NCI-H1092 treated with DMSO at 0.1 percent for 48 hours (cell line): ENCODE data around the gene TMEM247.

Experiments used
- DNase-seq: peaks from one replicate; lab custom pipeline; 2025; lab: John Stamatoyannopoulos, UW

Gene TMEM247

DNA sequence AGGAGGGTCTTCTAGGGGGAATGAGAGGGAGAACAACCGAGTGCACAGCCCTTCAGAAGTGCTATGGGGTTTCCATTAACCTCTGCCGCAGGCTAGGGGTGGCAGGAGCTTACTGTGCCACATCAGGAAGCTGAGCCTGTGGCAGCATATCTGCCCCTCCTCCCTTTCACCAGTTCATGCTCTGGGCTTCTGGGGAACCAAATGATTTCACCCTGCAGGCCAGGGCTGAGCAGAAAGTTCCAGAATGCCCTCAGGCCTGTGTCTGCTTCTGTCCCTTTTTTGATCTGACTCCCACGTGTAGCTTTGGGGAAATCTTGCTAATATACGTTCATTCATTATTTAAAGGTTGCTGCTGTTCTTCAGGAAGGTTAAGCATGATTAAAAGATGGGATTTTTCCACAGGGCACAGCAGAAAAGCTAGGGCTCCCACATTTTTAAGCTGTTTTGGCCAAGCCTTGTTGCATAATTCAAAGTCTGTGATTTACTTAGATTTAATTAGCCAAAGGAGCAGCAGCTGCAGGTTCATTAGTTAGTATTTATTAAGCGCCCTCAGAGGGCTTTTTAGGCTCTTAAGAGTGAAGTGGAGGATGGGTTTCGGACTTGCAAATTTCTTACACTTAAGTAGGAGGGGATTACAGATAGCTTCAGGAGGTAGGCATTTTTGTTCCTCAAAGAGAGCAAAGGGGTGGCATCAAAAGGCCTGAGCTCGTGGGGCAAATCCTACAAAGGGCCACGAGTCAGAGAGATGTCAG is 10.2 kb downstream of the TMEM247 start:
- DNase-seq: no peak

DNA sequence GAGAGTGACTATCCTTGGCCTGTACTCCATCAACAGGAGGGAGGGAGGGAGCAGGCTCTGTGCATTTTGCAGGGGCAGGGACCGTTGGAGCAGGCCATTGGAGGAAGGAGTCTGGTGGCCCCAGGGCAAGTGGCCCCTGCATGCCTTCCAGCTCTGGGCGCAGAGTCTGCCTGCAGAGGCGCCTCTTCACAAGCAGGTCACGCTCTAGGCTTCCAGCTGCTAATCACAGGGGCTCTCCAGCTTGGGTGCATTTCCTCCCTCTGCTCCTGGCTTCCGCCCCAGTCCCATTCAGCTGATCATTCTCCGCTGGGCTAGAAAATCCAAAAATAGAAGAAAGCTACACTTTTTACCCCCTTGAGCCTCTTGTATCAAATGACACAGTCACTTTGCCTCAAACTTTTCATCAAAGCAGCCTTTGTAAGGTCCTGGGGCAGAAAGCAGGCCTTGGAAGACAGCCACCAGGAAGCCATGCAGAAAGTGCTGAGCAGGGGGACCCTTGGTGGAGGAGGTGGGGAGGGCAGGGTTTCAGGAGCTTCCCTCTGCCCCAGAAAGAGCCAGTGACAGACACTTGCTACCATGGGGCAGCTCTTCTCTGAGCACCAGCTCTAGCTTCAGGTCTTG is 11.3 kb downstream of the TMEM247 start:
- DNase-seq: no peak

- no peak for DNase-seq
Measured at GRCh38 chr2:46492301-46492700, 12.9 kb downstream of the TMEM247 start.

GRCh38 chr2:46493241-46493970 is 14.0 kb downstream of the TMEM247 start:
- no peak for DNase-seq

DNA sequence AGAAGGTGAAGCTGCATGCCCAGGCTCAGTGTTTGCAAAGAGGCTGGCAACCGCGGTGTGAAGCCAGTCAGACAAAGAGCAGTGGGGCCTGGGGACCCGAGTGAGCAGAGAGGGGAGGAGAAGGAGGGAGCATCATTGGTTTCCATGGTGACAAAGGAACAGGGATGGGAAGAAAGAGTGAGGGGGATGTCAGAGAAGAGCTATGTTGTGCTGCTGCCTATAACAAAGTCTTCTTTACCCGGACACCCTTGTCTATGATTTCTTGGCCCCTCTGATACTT is 14.5 kb downstream of the TMEM247 start:
- DNase-seq: no peak

DNA sequence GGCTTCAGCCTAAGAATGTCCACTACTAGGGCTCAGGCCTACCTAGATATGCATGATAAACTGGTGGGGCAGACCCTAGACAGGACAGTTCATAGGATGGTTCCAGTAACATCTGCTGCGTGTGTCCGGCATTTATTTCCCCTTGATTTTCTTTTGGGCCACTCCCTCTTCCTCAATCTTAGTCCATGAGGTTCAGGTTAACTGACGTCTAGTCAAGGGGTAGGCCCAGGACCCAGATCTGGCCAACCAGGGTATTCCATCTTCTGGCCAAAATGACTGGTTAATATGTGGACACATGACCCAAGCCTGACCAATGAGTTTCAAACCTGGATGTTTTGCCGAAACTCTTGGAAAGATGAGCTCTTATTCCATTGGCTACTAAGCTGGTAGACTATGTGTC is 15.2 kb downstream of the TMEM247 start:
- DNase-seq: no peak

DNA sequence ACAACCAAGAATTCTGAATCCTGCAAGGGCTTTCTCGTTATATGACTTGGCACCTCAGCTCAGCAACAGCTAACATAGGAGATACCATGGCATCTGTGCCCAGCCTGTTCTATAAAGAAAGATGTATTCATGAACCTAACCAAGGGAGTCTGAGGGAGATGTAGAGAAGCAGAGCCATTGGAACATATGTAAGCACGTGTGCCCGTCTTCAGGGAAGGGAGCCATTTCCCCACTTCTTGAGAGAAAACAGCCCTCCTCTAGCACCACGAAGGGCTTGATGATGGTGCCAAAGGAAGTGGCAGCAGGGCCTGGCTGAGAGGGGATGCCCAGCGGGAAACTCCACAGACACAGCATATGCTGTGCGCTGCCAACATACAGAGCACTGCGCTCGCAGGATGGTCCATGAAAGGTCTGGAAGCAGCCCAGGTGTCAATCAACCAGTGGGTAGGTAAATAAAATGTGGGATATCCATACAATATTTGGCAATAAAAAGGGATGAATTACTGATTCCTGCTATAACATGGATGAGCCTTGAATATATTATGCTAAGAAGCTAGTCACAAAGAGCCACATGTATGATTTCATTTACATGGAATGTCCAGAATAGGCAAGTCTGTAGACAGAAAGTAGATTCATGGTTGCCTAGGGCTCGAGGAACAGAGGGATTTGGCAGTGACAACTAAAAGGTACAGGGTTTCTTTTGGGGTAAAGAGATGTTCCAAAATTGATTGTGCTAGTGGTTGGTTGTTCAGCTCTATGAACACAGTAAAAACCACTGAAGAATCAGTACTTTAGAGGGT is 16.1 kb downstream of the TMEM247 start:
- DNase-seq: no peak

- DNase-seq: no peak
Measured at GRCh38 chr2:46497766-46498165, 18.4 kb downstream of the TMEM247 start.

- DNase-seq: no peak
Measured at GRCh38 chr2:46498681-46499080, 19.3 kb downstream of the TMEM247 start.

DNA sequence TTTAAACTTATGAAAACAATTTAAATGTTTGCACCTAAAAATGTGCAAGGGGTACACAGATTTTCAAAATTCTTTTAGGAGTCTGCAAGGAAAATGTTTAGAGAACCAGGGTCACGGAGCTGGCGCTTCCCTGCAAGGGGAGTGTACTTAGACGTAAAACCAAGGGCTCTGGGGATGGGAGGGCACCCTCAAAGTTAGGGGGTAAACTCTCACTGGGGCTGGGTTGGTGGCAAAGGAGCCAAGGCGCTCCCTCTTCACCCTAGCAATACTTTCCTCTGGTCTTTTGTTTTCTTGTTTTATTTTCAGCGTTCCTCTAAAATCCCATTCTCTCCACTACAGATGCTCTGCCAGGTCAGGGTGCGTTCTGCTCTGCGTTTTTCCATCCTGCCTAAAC is 20.0 kb downstream of the TMEM247 start:
- no peak for DNase-seq

- DNase-seq: no peak
Measured at GRCh38 chr2:46500801-46501200, 21.4 kb downstream of the TMEM247 start.

GRCh38 chr2:46502291-46502885 is 23.0 kb downstream of the TMEM247 start:
- no peak for DNase-seq

DNA sequence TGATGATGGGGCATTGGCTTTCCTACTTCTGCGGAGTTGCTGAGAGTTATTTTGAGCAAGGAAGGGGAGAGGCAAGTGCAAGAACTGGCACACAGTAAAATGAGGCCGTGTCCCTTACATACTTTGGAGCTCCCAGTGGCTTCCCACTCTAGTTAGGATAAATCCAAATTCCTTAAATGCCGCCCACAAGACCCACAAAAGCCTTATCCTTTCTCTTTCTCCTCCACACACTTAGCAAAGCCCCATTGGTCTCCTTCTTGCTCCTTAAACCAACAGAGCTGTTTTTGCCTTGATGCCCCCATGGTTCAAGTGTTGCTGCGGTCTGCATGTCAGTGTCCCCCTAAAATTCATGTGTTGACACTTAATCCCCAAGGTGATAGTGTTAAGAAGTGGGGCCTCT is 24.3 kb downstream of the TMEM247 start:
- DNase-seq: no peak

- no peak for DNase-seq
Measured at GRCh38 chr2:46504221-46504620, 24.9 kb downstream of the TMEM247 start.

DNA sequence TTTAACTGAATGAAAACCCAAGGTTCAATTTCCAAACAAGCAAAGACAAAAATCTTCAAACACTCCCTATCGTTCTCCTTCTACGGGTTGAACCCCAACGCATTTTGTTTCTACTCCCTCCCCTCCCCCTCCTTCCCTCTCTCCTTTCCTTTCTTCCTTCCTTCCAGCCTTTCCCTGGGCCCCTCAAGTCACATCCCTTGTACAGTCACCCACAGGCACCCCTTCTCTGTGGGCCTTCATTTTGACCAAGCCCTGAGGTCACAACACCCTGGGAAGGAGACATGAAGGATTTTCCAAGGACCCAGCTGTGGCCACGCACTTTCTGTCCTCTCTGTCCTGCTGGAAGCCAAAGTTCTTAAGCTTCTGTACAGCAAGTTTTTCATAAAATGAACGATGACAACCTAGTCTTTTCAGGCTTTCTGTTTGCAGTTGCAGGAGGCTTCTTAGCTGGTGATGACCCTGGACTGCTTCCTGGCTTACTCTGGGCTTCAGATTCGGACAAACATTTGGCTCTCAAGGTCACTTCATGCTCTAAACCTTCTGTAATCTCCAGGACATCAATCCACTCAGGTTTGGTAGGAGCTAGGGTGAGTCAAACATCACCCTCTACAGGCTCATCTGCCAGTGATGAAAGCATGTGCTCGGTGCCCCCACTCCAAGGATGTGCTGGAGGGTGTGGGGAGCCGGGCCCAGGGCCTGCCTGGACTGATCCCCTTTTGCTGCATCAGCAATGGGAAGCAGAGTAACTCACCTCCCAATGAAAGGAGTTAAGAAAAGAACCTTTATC is 25.5 kb downstream of the TMEM247 start:
- no peak for DNase-seq

- DNase-seq: no peak
Measured at GRCh38 chr2:46505472-46505783, 26.1 kb downstream of the TMEM247 start.

DNA sequence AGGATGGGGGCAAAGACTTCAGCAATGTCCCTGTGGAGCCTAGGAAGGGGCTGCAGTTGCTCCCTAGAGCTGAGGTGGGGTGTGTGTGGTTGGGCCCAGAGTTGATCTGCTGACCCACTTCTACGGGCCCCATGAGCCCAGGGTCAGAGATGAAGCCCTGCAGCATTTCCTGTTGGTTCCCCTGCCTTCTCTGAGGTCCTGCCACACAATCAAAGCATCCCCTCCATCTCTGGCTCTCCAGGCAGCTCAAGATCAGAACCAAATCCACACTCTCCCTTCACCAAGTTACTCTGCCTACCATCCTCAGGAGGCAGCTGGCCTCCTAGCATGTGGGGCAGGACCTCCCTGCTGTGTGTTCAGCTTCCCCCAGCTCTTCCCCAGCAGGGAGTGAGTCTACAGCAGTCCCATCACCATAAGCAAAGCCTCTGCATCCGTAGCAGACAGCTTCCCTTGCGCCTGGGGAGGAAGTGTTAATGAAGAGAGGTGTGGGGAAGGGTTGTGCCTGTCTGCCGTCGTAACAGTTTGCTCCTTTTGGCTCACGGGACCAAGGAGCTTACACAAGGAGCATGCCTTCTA is 26.9 kb downstream of the TMEM247 start:
- no peak for DNase-seq

GRCh38 chr2:46508312-46508711 is 28.9 kb downstream of the TMEM247 start:
- DNase-seq: no peak

DNA sequence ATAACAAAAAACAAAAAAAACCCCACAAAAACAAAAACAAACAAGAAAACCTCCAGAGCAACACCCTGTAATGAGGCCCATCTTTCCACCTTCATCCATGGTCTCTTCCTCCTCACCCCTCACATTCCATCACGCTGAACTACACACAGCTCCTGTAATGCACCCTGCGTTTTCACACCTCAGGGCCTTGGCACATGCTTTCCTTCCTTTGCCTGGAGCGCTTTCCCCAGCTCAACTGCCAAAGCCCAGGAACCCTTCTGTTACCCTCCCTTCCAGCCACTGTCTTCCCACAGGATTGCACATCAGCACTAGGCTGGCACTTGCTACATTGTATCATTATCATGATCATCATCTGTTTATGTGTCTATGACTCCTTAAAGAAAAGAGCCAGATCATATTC is 29.4 kb downstream of the TMEM247 start:
- DNase-seq: no peak

GRCh38 chr2:46509804-46510203 is 30.4 kb downstream of the TMEM247 start:
- no peak for DNase-seq

- no peak for DNase-seq
Measured at GRCh38 chr2:46510598-46511177, 31.3 kb downstream of the TMEM247 start.
